NCI-H2081 (cell line): ENCODE data around the gene SURF4.
A peak's percentile ranks its signal among the peaks of the same experiment; 100 is the strongest.
"Not testable (repeated sequence)": the region's sequence is repeated elsewhere in the genome, so short reads cannot be mapped to it uniquely, and the experiment has no call there.

Experiments used
- DNase-seq, 2 experiments: peaks; one replicate each; lab custom pipeline; 2025; lab: John Stamatoyannopoulos, UW

The SURF4 gene

GRCh38 chr9:133397370-133397769, 21.5 kb upstream of the SURF4 start:
- DNase-seq, result no peak

GRCh38 chr9:133396952-133397351, 21.1 kb upstream of the SURF4 start:
- no peak for DNase-seq

GRCh38 chr9:133394687-133395271, 18.9 kb upstream of the SURF4 start:
- DNase-seq, result no peak

- no peak for DNase-seq
Measured at GRCh38 chr9:133393399-133393798, 17.5 kb upstream of the SURF4 start.

- DNase-seq, result not testable (repeated sequence)
Measured at GRCh38 chr9:133392308-133392707, 16.4 kb upstream of the SURF4 start.

- DNase-seq, result not testable (repeated sequence)
Measured at GRCh38 chr9:133391449-133391848, 15.6 kb upstream of the SURF4 start.

- DNase-seq, result no peak
Measured at GRCh38 chr9:133390713-133391112, 14.9 kb upstream of the SURF4 start.

- DNase-seq, result no peak
Measured at GRCh38 chr9:133389562-133389961, 13.7 kb upstream of the SURF4 start.

- no peak for DNase-seq
Measured at GRCh38 chr9:133389025-133389557, 13.2 kb upstream of the SURF4 start.

GRCh38 chr9:133387680-133388079, 11.8 kb upstream of the SURF4 start:
- peak in 1 of 2 experiments; percentile 19 for DNase-seq

GRCh38 chr9:133386338-133386737, 10.5 kb upstream of the SURF4 start:
- DNase-seq, result no peak

GRCh38 chr9:133385452-133385851, 9.6 kb upstream of the SURF4 start:
- DNase-seq, result no peak

- no peak for DNase-seq
Measured at GRCh38 chr9:133384736-133385321, 9.0 kb upstream of the SURF4 start.

GRCh38 chr9:133383438-133383837, 7.6 kb upstream of the SURF4 start:
- DNase-seq, result no peak

GRCh38 chr9:133382507-133383141, 6.8 kb upstream of the SURF4 start:
- DNase-seq, result no peak

- DNase-seq, result no peak
Measured at GRCh38 chr9:133380734-133381133, 4.9 kb upstream of the SURF4 start.

- DNase-seq, result no peak
Measured at GRCh38 chr9:133379153-133380086, 3.6 kb upstream of the SURF4 start.

- DNase-seq, result no peak
Measured at GRCh38 chr9:133378408-133378962, 2.6 kb upstream of the SURF4 start.

GRCh38 chr9:133377721-133378216, 1.9 kb upstream of the SURF4 start:
- peak; percentile 31 to 79 for DNase-seq

- not testable (repeated sequence) for DNase-seq
Measured at GRCh38 chr9:133377280-133377679, 1.4 kb upstream of the SURF4 start.

GRCh38 chr9:133375116-133375723, 640 bp downstream of the SURF4 start:
- peak in 1 of 2 experiments; percentile 62 for DNase-seq
